Uterus (tissue), 4 donors: Measurements from ENCODE around the gene VN1R4. TPM values are rescaled to one million over a fixed set of nuclear protein-coding genes. Genes with fewer than 3 reads are reported as not detected.
"Not testable (repeated sequence)": the region's sequence is repeated elsewhere in the genome, so short reads cannot be mapped to it uniquely, and the experiment has no call there.

Experiments used
- DNase-seq, 2 donors: peaks; one replicate each; pipeline ENCODE4 v3.0.0-alpha.2; 2019 to 2020
- H3K27ac ChIP-seq, 2 donors: fragments of 200-600 bp; sonication (generic); 1 replicate in 1 of 2; 2 replicates in 1 of 2; pipeline ENCODE4 v1.5.1; 2016 to 2018
- H3K27me3 ChIP-seq, 2 donors: fragments of 200-600 bp; sonication (generic); one replicate each; pipeline ENCODE4 v1.5.1; 2018 to 2019; ENCODE audit warnings: control low read depth in 1 of 2
- H3K36me3 ChIP-seq, 2 donors: fragments of 200-600 bp; sonication (generic); one replicate each; pipeline ENCODE4 v1.5.1; 2019; ENCODE audit warnings: control low read depth in 1 of 2
- H3K4me1 ChIP-seq, 2 donors: fragments of 200-600 bp; sonication (generic); one replicate each; pipeline ENCODE4 v1.5.1; 2018 to 2019; ENCODE audit warnings: control low read depth in 1 of 2
- H3K4me3 ChIP-seq, 2 donors: fragments of 200-600 bp; sonication (generic); 1 replicate in 1 of 2; 2 replicates in 1 of 2; pipeline ENCODE4 v1.5.1; 2018 to 2019; ENCODE audit warnings: mild to moderate bottlenecking in 1 of 2
- H3K9me3 ChIP-seq, 2 donors: fragments of 200-600 bp; sonication (generic); one replicate each; pipeline ENCODE4 v1.5.1; 2019; ENCODE audit warnings: control low read depth in 1 of 2
- CTCF ChIP-seq, 4 experiments: fragments of 200-600 bp in 2 of 4; fragments of 450-650 bp in 2 of 4; sonication (generic) in 2 of 4; IDR thresholded peaks; one replicate each; pipeline ENCODE4 v1.5.1; 2016 to 2019; ENCODE audit warnings: antibody characterized with exemption in 4 of 4, mild to moderate bottlenecking in 2 of 4, moderate library complexity in 1 of 4
- POLR2A ChIP-seq, 2 donors: fragments of 450-650 bp; IDR thresholded peaks; one replicate each; pipeline ENCODE4 v1.6.1; 2016; ENCODE audit warnings: antibody characterized with exemption in 2 of 2, mild to moderate bottlenecking in 1 of 2, moderate library complexity in 1 of 2
- intact Hi-C: fragments of 100-400 bp; cut with DNase I; formaldehyde crosslinking; loops from one replicate; pipeline ENCODE4 v1.15.1; 2023; ENCODE audit warnings: low total_unique reads
- total RNA-seq, 4 donors: library from RNA; depleted of rRNA in 3 of 4; stranded (reverse); fragments of >200 nt in 3 of 4; gene quantifications; one replicate each; pipeline versions ENCODE4 v1.1.0 to v1.2.4, GENCODE V29; 2014 to 2023
- donor health status: DM: yes; HTN: yes; CAD: no.

VN1R4 gene
- total RNA-seq, 4 donors from 2014 or later: not detected

- H3K4me1 ChIP-seq: no peaks in the 10 kb centered on the region
- H3K4me3 ChIP-seq: no peak overlapping the region
- TF ChIP-seq POLR2A (IDR thresholded peaks at IDR 0.05): no peak
- TF ChIP-seq CTCF (IDR thresholded peaks at IDR 0.05): no peak
- DNase-seq: no peak
- H3K36me3 ChIP-seq: no peaks in the 10 kb centered on the region
- no peak overlapping the region for H3K27ac ChIP-seq
- intact Hi-C loops: no loop called here
- H3K27me3 ChIP-seq: no peaks in the 10 kb centered on the region
- H3K9me3 ChIP-seq: peaks cover 0 to 2% of the 10 kb centered on the region in 2 donors
Observed at GRCh38 chr19:53290758-53291549, 23.4 kb upstream of the VN1R4 start.

GRCh38 chr19:53285087-53285486, 17.6 kb upstream of the VN1R4 start:
- H3K4me1 ChIP-seq: no peaks in the 10 kb centered on the region
- intact Hi-C loops: no loop called here

GRCh38 chr19:53281947-53282346, 14.4 kb upstream of the VN1R4 start:
- H3K4me3 ChIP-seq, H3K27me3 ChIP-seq, intact Hi-C loops, H3K36me3 ChIP-seq, H3K9me3 ChIP-seq, DNase-seq, H3K27ac ChIP-seq, H3K4me1 ChIP-seq: not testable (repeated sequence)

More at GRCh38 chr19:53285087-53285486, 17.6 kb upstream of the VN1R4 start:
- Histone ChIP-seq H3K4me3 (no peak overlapping the region), H3K9me3 (no peaks in the 10 kb centered on the region), H3K36me3 (no peaks in the 10 kb centered on the region), H3K27ac (no peak overlapping the region), H3K27me3 (no peaks in the 10 kb centered on the region)
- DNase-seq: no peak
- no peak for TF ChIP-seq POLR2A (IDR thresholded peaks at IDR 0.05)
- TF ChIP-seq CTCF (IDR thresholded peaks at IDR 0.05): no peak

- no peak for TF ChIP-seq POLR2A (IDR thresholded peaks at IDR 0.05)
- TF ChIP-seq CTCF (IDR thresholded peaks at IDR 0.05): no peak
- Histone ChIP-seq H3K9me3 (no peaks in the 10 kb centered on the region), H3K36me3 (no peaks in the 10 kb centered on the region), H3K27ac (no peak overlapping the region), H3K4me3 (no peak overlapping the region), H3K4me1 (no peaks in the 10 kb centered on the region), H3K27me3 (no peaks in the 10 kb centered on the region)
- intact Hi-C loops: no loop called here
- no peak for DNase-seq
Observed at GRCh38 chr19:53275480-53275879, 8.0 kb upstream of the VN1R4 start.

GRCh38 chr19:53272044-53272443, 4.5 kb upstream of the VN1R4 start:
- no peaks in the 10 kb centered on the region for H3K9me3 ChIP-seq
- H3K4me3 ChIP-seq: no peak overlapping the region
- no peaks in the 10 kb centered on the region for H3K4me1 ChIP-seq
- no peaks in the 10 kb centered on the region for H3K36me3 ChIP-seq
- no peaks in the 10 kb centered on the region for H3K27me3 ChIP-seq
- no peak overlapping the region for H3K27ac ChIP-seq
- intact Hi-C loops: no loop called here
- no peak for TF ChIP-seq CTCF (IDR thresholded peaks at IDR 0.05)
- no peak for TF ChIP-seq POLR2A (IDR thresholded peaks at IDR 0.05)
- DNase-seq: no peak

- H3K4me1 ChIP-seq, intact Hi-C loops, H3K27me3 ChIP-seq, H3K27ac ChIP-seq, H3K4me3 ChIP-seq, H3K9me3 ChIP-seq, H3K36me3 ChIP-seq, DNase-seq: not testable (repeated sequence)
Observed at GRCh38 chr19:53269861-53270260, 2.3 kb upstream of the VN1R4 start.

GRCh38 chr19:53257715-53258342, 9.7 kb downstream of the VN1R4 start, which contains the start of gene VN1R2:
Gene VN1R2 (plus strand): TSS chr19:53258292. CDS start chr19:53258376, 84 bp downstream.
- intact Hi-C loops, H3K36me3 ChIP-seq, H3K4me3 ChIP-seq: not testable (repeated sequence)

More at GRCh38 chr19:53257715-53258342, 9.7 kb downstream of the VN1R4 start, which contains the start of gene VN1R2:
- H3K4me1 ChIP-seq, H3K27ac ChIP-seq, H3K9me3 ChIP-seq, H3K27me3 ChIP-seq, DNase-seq: not testable (repeated sequence)
